COLO829 (cell line): ENCODE data around the gene NRXN3.

Experiments
- DNase-seq: peaks from one replicate; pipeline ENCODE4 v3.0.0; 2012; ENCODE audit warnings: low spot score

The NRXN3 gene

DNA sequence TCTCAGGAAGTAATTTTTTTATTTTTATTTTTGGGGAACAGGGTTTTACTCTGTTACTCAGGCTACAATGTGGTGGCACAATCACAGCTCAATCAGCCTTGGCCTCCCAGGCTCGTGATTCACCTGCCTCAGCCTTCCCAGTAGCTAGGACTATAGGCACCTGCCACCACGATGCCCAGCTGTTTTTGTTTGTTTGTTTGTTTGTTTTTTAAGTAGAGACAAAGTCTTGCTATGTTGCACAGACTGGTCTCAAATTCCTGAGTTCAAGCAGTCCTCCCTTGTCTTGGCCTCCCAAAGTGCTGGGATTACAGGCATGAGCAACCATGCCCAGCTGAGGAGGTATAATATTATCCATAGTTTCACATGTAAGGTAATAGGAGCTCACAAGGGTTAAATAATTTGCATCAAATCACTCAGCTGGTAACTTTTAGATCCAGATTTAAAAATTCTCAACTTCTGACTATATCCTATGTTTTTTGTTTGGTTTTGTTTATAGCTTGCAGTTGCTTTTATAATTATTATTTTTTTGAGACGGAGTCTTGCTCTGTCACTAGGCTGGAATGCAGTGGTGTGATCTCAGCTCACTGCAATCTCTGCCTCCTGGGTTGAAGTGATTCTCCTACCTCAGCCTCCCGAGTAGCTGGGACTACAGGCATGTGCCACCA, 1411.9 kb downstream of the NRXN3 start:
- no peak for DNase-seq

DNA sequence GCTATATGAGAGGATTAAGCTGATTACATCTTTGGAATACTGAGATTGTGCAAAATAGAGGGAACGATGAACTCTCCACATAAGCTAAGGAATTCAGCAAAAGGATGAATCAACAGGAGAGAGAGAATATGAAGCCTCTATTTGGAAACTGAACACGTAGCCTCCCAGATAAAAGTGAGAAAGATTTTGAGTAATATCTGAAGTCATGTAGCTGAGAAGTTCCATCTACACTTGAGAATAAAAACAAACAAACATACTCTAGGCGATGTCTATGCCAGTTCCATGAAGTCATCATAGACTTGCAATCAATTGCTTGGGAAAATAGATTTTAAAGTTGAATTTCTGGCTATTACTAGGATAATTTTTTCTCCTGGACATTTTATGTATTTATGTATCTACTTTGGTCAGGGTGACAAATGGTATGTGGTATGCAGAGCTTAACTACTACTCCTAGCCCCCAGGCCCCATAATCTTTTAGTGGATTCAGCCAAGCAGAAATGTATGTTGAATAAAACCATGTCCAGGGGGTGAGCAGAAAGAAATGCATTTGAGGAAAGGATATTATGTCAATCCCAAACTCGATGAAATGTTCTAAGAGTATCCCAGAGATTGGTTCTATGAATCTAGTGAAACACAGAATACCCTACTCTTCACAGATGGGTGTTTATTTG, 1413.7 kb downstream of the NRXN3 start:
- no peak for DNase-seq

DNA sequence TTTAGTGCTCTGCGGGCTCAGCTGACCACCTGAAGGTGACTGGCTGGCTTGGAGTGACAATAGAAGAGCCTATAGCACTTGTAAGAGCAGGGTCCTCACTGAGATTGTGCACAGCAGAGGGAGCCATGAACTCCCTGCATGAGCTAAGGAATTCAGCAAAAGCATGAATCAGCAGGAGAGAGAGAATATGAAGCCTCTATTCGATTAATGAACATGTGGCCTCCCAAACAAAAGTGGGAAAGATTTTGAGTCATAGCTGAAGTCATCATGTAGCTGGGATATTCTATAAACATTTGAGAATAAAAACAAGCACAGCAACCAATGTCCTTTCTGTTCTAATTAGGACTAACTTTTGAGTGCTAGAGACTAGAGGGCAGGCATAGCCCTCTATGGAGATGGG, 1414.5 kb downstream of the NRXN3 start:
- no peak for DNase-seq

DNA sequence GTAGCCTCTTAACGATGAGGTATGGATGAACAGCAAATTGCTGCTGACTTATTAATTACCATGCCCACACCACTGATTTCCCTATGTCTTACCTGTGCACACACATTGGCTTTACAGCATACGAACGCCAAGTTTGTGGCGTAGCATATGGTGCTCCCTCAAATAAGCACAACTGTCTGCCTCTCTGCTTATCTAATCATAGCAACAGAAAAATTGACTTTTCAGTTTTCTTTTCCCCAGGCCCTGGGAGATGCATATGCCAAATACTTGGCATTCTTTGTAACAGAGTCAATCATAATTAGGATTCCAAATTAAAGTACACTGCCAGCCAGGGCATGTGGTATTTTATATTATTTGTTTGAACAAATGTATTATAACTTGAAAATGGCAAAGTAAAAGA, 1415.7 kb downstream of the NRXN3 start:
- DNase-seq = no peak

DNA sequence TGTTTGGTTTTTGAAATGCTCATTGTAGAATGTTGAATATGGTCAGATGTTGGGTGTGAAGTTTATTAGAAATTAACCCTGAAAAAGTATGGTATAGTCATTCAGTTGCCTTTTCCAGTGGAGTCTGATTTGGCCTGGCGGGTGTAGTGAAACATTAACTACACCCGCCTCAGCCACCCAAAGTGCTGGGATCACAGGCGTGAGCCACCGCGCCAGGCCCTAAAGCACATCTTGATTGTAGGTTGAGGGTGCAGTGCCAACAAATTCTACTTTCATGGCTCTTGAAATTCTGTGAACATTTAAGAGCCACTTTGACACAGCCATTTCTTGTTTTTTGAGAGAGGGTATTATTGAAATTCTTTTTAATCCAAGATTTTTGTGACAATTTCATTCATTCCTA, 1416.2 kb downstream of the NRXN3 start:
- DNase-seq = no peak

DNA sequence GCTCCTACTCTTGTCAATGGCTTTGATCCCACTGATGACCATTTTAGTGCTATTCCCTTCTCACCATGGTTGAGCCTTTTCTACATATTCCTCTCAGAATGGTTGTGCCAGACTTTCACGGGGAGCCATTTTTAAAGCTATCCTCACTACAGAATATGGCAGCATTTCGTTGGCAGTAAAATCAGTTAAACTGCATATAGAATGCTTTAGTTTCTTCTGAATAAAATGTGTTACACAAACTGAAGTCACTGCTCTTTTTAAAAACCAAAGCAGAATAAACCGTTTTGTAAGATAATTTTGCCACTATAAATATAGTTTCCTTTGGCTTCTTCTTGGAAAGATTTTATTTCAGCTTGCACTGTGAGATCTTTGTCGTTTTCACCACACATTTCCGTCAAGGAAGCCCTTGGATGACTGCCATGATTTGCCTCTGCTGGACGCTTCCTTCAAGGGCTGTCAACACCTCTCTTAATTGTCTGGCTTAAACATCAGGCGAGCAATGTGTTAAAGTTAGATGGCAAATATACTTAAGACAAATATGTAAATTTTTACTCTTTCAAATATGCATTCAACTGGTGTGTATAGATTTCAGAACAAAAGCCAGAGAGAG, 1416.9 kb downstream of the NRXN3 start:
- DNase-seq = no peak

DNA sequence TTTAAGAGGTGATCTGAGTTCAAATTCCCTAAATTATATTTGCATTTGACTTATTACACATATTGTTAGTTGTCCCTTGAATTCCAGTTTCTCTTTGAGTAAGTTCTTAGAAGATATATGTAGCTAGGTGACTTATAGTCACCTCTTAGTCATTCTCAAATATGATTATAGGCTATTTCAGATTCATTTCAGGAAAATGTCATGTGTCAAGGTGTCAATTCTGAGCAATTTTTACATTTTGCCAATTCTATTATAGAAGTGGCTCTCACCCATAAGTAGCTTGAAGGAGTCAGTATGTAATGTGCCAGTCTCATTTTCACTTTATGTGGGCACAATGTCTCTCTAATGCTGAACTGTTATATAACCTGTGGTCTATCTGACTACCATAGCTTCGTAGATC, 1417.7 kb downstream of the NRXN3 start:
- DNase-seq = no peak

DNA sequence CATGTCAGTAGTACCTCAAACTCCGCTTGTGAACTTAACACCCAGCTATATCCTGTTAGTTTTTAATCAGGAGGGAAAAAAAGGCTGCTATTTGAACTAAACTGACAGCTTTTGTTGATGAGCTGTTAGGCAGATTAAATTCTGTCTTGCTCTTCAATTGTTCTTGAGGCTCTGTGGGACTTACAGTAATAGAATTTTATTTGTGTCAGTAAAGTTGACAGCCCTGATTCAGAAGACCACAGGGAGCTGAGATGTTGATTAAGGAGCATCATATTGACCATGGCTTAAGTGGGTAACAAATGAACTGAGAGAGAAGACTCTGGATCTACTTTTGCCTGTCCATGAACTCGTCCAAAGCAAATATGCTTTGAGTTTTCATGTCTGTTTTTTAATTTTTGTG, 1418.2 kb downstream of the NRXN3 start:
- no peak for DNase-seq

DNA sequence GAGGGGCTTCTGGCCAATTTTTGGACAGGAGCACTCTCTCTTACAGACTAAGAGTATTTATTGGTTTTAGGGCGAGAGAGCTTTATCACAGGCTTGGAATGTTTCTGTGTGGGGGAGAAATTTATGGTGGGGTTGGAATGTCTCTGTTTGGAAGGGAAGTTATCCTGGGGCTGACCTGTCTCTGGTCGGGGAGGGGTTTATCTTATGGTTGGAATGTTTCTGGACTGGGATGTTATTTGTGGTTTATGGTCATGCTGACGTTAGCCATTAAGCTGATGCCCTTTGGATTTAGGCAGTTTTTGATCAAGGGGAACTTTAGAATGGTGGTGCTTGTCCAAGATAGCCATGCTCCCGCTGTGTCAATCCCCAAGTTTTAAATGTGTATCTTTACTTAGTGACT, 1426.4 kb downstream of the NRXN3 start:
- DNase-seq = no peak

DNA sequence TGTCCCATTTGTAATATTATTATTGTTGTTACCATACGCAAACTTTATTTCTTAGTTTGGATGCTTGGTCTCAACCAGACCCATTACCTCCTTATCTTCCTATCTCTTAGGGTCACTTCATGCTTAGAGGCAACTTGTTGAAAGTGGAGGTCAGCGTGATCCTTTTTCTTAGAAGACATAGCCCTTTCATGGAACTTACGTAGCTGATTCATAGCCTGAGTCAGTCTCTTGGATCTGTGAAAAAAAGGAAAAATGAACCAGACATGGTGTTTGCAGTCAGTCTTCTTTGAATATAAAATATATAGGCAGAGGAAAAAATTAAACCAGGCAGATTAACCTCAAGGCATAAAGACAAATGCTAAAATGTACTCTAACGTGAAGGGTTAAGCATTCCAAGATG, 1427.4 kb downstream of the NRXN3 start:
- no peak for DNase-seq

DNA sequence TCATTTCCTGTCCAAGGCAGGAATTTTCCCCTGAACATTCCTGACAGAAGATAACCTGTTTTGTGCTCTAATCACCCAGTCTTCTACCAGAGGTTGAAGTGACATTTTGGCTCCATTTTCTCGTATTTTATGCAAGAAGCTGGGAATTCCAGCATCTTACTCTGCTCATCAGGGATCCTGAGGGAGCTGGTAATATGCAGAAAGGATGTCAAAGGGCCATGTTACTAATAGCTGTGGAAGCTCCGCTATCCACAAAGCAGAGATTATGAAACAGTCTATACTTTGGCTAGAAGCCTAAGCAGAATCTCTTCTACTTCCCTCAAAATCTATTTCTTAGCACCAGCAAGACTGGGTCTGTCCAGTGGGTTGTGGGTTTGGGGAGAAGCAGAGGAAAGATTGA, 1428.2 kb downstream of the NRXN3 start:
- DNase-seq = no peak

DNA sequence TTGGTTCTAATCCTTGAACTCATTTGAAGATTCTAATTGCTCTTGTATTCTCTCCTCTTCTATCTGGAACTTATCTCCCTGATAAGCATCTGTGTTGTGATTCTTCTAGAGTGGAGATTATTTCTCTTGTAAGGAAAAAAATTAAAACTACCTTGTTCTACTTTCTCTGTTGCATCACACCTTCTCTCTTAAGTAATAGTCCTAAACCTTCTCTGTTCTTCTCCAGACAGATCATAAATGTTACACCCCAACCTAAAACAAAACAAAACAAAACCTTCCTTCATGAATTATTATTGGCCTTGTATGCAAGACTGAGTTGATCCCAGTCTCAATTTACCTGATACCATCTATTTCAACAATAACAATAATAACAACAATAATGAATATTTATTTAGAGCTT, 1429.1 kb downstream of the NRXN3 start:
- no peak for DNase-seq

DNA sequence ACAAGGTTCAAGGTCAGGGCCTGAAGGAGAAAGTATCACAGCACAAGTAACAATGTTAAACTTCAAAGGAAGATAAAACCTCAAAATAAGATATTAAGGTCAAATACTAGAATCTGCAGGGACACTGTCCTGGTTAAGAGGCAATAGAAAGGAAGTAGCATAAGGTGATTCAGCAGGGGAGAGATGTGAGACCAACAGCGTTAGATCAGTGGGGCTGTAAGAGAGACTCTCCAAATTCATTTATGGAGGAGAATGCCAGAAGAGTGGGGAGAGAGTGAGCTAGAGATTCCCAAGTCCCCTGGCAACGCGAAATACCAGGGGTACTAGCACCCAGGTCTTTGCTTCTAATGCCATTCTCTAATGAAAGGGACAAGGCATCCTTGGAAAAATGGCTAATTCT, 1430.2 kb downstream of the NRXN3 start:
- DNase-seq = no peak

DNA sequence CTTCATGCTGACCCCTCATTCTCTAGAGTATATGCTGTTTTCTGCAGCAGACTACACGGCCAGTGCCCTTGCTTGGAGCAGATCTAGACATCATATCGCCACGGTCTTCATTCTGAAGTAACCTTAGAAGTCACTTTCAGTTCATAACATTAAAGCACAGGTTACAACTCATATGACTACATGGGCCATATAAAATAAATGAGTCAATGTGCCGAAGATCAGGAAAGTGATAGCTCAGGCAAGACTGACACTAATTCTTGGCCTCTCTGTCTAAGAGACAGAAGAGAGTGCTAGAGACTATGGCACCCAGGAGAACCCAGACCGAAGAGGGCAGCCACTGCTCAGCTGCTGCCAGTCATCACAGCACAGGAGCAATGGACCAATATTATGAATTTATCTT, 1431.4 kb downstream of the NRXN3 start:
- no peak for DNase-seq

DNA sequence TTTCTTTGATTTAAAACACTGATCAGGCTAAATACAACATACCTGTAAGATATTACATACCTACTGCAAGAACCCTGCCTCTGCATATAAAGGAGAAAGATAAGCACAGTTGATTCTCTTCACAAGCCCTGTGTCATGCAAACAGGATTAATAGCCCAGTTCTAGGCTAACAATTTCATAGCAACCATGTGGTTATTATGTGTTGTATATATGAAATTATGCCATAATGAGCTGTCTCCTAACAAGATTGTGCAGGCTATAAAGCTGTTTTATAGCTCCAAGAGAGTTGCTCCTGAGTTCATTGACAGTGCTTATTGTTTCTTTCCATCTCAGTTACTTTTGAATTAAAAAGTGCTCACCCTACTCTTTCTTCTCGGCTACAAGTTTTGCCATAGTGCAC, 1431.9 kb downstream of the NRXN3 start:
- DNase-seq = no peak

DNA sequence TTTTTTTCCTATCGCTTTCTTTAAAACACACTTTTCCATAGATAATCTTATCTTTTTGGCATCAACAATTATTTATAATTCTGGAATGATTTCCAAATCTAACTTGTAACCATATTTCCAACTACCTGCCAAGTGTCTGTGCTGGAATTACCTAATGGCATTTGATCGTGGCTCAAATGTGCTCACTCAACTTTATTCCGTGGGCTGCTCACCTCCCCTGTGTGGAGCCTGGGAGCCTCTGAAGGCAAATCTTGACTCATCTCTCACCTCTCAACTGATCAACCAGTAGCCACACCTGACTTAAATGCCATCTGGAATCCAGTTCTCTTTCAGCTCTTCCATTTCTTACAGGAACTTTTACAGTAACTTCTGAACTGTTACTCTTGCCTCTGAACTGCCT, 1432.6 kb downstream of the NRXN3 start:
- no peak for DNase-seq

DNA sequence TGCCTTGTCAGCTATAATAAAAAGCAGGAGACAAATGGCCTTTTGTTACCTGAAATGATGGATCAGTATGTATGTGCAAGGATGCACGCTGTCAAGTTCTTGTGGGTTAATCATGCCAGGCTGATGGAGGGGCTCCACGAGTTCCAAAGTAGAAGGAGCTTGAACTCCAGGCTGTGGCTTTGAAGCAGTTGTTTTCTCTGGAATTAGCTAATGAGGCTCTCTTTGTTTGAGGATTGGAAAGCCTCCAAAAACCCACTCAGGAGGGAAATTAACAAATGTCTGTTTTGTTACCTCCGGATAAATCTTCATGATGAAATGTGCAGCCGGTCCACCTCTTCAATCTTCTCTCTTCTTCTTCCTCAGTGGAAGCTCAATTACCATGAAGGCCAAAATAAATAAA, 1435.7 kb downstream of the NRXN3 start:
- peak; percentile 47 for DNase-seq

DNA sequence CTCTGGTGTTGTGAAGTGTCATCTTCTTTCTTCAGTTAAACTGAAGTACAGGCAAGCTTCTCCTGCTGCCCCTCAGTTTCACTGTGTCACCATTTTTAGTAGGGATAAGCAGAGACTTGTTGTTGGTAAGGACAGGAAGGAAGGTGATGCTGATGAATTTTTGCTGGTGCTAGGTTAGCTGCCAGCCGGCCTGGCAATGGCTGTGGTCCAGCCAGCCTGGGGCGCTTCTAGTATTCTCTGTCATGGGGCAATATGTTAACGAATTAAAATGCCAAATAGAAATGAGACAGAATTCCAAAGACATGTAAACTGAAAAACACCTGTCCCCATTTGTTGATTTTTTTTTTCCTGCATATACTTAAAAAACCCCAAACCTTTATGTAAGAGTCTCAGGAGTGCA, 1438.3 kb downstream of the NRXN3 start:
- no peak for DNase-seq

DNA sequence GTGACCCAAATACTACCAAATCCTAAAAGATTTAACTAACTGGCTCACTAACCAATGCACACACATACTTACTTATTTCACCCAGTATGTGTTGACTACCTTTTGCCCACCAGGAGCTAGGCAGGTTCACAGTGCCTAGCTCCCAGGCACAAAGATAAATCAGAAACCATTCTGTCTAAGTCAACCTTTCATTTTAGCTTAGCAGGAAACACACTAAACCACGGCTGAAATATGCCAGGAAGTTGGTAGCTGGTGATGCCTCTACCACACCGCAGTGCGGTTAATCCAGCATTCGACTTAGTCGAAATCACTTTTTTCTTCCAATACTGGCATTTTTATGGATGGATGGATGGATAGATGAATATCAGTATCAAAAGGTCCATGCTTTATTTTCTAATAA, 1443.5 kb downstream of the NRXN3 start:
- DNase-seq = no peak

DNA sequence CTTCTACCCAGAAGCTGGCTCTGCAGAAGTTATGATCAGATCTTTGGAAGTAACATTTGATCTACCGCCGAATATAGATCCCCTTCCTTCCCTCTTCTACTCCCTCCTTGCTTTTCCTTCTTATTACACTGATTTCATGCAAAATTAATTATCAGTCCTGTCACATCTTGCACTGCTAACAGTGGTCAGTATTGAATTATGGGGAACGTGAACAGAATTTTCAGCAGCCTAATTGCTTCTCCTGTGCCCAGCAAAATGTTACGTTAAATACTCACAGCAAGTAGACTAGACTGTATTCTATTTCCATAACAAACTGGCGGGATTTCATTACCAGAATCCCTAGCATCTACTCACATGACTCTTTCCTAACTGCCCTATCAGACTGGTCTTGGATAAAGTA, 1444.3 kb downstream of the NRXN3 start:
- DNase-seq = no peak

DNA sequence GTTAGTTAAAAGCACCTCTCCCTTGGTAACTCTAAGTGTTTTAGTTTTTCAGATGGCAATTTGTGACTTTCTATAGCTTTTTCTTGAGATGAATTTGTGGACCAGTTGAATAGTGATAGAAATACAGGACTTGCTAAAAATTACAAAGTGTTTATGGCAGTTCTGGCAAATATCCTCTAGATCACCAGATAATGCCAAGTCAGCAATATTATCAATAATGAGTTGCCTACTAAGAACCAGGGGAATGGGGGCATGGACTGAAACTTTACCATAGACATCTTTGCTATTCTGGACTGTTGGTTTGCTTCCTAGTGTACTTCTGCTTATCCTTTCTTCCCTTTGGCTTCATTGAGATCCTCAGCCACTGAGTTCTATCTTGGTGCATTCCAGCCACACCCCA, 1456.9 kb downstream of the NRXN3 start:
- no peak for DNase-seq

DNA sequence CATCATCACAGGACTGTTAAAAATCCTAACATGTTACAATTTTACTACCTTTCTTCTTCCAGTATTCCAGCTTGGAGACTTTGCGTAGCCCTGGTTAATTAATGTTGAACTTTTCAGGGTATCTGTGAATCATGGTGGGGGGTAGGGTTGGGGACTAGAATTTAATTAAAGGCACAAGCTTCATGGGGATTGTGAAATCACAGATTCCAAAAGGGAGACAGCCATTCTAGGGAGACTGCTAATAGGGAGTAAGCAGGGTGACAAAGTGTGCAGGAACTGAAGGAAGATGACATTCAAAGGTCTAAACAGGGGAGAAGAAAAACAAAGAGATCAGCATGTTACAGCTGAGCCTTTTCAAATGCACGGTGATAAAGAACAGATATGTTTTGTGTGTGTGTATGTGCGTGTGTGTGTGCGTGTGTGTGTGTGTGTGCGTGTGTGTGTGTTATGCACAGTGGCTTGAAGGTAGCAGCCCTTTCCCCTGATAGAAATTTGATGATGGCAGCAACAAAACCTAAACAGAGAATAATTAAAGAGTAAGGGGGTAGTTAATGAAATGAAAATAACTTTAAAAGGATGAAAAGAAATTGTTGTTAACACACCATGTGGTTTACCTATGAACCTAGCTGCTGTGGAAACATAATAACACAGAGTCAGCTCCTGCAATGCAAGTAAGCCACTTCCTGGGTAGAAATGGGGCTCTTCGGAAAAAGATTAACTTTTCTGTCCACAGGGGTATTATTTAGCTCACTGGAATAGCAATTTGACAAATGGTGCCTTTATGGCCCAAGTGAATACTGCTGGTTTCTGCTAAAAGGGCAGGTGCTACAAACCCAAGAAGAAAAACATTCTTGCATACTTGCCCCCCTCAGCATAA, 1459.5 kb downstream of the NRXN3 start:
- no peak for DNase-seq
